ENCODE results near the gene MICAL3.
"Not testable (repeated sequence)": the region's sequence is repeated elsewhere in the genome, so short reads cannot be mapped to it uniquely, and the experiment has no call there.

Gene MICAL3

DNA sequence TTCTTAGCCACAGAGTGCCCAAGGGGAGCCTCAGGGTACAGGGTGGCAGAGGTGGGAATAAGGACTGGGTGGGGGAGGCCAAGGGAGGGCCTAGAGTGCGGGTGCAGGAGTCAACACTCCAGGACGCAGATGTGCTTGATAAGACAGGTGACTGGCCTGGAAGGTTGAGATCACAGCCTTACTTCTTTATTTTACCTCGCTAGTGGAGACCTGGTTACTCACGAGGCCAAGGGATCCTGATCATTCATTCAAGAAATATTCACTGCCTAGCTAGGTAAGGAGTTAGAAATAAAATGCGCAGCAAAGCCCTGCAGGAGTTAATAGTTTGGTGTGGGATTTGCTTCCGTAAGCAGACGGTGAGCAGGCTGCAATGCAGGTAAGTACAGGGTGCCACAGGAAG is 40.3 kb upstream of the MICAL3 start:
- no peaks in the 10 kb centered on the region for H3K9me3 Mint-ChIP-seq
- peaks cover 57% of the 10 kb centered on the region for H3K27me3 Mint-ChIP-seq (ENCODE audit: low read depth)
- peaks cover 3% of the 10 kb centered on the region for H3K4me1 Mint-ChIP-seq (ENCODE audit: low read depth)
- H3K27ac Mint-ChIP-seq, result no peak overlapping the region
- H3K4me3 Mint-ChIP-seq, result no peak overlapping the region
- no peaks in the 10 kb centered on the region for H3K36me3 Mint-ChIP-seq (ENCODE audit: low read depth)

DNA sequence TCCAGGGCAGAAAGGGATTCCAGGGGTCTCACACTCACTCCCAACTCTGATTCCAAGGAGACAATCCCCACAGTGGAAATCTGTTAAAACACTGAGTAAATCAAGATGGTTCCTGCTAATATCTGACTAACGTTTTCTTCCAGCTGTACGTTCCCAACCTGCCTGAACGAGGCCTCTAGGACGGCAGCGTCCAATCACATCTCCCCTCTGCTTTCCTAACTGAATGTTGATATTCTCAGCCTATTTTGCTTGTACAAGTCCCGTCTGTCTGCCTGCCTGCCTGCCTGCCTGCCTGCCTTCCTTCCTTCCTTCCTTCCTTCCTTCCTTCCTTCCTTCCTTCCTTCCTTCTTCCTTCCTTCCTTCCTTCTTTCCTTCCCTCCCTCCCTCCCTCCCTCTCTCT is 39.4 kb upstream of the MICAL3 start:
- H3K36me3 Mint-ChIP-seq (ENCODE audit: low read depth); H3K4me1 Mint-ChIP-seq (ENCODE audit: low read depth): not testable (repeated sequence)

DNA sequence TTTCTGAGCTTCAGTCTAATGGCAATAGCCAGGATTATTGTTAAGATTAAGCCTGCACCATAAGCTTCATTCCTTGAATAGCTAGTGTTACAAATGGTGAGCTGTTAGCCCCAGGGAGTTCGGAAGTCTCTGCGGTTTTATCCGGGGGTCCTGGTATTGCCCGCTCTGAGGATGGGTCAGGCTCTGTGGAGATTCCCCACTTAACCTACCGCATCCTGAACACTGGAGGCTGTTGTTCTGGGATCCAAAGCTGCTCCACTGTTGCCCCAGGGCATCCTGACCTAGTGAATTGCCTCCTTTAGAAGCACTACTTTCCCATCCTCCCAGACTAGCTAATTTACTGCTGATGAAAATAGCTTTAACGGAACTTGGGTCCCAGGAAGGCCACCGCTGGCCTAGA is 38.9 kb upstream of the MICAL3 start:
- Mint-ChIP-seq H3K27me3 (ENCODE audit: low read depth) (peaks cover 54% of the 10 kb centered on the region), H3K4me1 (ENCODE audit: low read depth) (peaks cover 3% of the 10 kb centered on the region)

More for the DNA sequence above, 39.4 kb upstream of the MICAL3 start:
- H3K27ac Mint-ChIP-seq, H3K9me3 Mint-ChIP-seq, H3K4me3 Mint-ChIP-seq: not testable (repeated sequence)
- H3K27me3 Mint-ChIP-seq (ENCODE audit: low read depth), result peaks cover 56% of the 10 kb centered on the region

DNA sequence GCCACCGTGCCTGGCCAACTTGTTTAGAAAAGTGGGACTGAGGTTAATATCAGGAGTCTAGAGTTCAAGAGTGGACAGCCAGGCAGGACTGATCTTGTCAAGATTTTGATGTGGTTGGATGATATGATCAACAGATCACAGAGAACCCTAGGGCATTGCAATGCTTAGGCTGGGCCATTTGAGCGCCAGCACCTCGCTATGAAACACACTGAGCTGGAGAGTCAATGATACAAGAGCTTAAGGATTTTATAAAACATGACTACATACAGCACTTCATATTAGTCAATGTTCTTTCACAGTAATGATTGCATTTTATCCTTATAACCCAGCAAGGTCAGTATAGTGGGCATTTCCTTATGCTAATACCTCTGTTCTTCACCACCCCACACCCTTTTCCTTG is 38.1 kb upstream of the MICAL3 start:
- Mint-ChIP-seq H3K4me3 (no peak overlapping the region), H3K36me3 (ENCODE audit: low read depth) (no peaks in the 10 kb centered on the region), H3K4me1 (ENCODE audit: low read depth) (peaks cover 3% of the 10 kb centered on the region), H3K9me3 (no peaks in the 10 kb centered on the region), H3K27ac (no peak overlapping the region), H3K27me3 (ENCODE audit: low read depth) (peaks cover 50% of the 10 kb centered on the region)

More for the DNA sequence above, 38.9 kb upstream of the MICAL3 start:
- Mint-ChIP-seq H3K9me3 (no peaks in the 10 kb centered on the region), H3K27ac (no peak overlapping the region), H3K36me3 (ENCODE audit: low read depth) (no peaks in the 10 kb centered on the region), H3K4me3 (no peak overlapping the region)

DNA sequence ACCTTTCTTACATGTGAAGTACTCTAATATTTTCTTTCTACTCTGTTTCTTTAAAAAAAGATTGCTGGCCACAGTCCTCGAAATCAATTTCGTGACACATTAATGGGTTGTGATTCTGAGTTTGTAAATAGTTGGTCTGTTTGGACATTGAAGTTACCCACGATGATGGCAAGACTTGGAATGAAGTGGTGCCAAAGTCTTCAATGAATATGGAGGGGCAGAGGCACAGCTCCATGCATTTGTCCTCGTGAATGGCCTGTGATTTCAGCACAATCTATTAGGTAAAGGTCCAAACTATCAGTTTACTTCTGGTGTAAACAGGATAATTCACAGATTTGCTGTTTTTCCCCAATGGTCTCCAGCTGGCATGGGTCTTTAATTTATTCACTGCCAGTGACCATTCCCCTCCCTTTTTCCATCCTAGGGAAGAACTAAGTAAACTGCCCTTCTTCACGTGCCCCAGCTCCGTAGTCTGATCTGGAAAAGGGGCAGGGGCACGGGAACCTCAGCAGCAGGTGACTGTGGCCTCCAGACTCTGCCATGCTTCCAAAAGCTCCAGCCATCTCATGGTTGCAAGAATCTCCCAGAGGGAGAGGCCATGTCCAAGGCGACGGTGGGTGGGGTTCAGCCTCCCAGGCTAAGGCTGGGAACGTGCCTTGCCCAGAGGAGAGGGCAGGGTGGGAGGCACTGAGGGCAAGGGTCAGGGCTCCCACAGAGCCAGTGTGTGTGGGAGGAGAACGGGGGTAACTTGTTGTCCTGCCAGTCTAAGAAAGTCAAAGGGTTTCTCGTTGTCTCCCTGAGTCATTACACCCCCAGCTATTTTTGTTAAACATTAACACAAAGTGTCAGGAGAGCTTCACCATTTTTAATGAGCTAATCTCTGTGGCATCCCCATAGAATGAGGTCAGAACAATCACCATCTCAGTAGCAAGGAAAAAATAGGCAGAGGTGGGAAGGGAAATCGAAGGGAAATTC is 36.6 kb upstream of the MICAL3 start:
- Mint-ChIP-seq H3K27ac (no peak overlapping the region), H3K36me3 (ENCODE audit: low read depth) (no peaks in the 10 kb centered on the region), H3K27me3 (ENCODE audit: low read depth) (peaks cover 35% of the 10 kb centered on the region), H3K4me3 (no peak overlapping the region), H3K4me1 (ENCODE audit: low read depth) (no peaks in the 10 kb centered on the region), H3K9me3 (no peaks in the 10 kb centered on the region)

DNA sequence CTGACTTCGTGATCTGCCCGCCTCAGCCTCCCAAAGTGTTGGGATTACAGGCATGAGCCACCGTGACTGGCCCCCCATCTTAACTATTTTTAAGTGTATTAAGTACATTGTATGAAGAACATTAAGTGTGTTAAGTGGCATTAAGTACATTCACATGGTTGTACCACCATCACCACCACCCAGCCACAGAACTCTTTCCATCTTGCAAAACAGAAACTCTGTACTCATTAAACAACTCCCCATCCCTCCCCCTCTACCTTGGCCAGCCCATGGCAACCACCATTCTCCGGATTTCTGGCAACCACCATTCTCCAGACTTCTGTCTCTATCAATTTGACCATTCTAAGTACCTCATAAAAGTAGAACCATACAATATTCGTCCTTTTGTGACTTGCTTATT is 35.6 kb upstream of the MICAL3 start:
- Mint-ChIP-seq H3K27me3 (ENCODE audit: low read depth) (peaks cover 26% of the 10 kb centered on the region), H3K4me1 (ENCODE audit: low read depth) (no peaks in the 10 kb centered on the region), H3K27ac (no peak overlapping the region), H3K36me3 (ENCODE audit: low read depth) (no peaks in the 10 kb centered on the region), H3K9me3 (no peaks in the 10 kb centered on the region), H3K4me3 (no peak overlapping the region)

DNA sequence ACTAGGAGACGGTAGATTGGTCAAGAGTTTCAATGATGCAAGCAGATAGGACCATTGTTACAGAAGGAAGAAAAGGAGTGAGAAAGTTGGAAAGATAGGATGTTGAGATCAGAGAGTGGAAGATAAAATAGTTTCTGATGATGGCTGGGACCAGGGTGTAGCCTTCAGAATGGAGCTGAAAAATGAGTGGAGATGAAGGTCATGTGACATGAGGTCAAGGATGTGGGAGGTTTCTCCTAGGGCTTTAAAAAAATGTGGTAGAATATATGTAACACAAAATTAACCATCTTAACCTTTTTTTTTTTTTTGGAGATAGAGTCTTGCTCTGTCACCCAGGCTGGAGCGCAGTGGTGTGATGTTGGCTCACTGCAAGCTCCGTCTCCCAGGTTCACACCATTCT is 35.1 kb upstream of the MICAL3 start:
- no peak overlapping the region for H3K27ac Mint-ChIP-seq
- H3K36me3 Mint-ChIP-seq (ENCODE audit: low read depth), result no peaks in the 10 kb centered on the region
- peaks cover 21% of the 10 kb centered on the region for H3K27me3 Mint-ChIP-seq (ENCODE audit: low read depth)
- no peak overlapping the region for H3K4me3 Mint-ChIP-seq
- no peaks in the 10 kb centered on the region for H3K9me3 Mint-ChIP-seq
- no peaks in the 10 kb centered on the region for H3K4me1 Mint-ChIP-seq (ENCODE audit: low read depth)

DNA sequence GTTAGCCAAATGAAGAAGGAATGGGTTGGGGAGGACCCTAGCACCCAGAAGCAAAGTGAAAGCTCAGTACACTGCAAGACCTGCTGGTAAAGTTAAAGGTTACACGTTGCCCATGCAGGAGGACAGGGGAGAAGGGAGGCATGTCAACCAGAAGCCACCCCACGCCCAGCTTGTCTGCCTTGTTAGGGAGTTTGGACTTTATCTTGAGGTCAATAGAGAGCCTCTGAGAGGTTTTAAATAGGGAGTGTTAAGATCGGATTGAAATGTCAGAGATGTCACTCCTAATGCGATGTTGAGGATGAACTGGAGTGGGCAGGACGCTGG is 34.7 kb upstream of the MICAL3 start:
- H3K27me3 Mint-ChIP-seq (ENCODE audit: low read depth), result peaks cover 21% of the 10 kb centered on the region
- no peaks in the 10 kb centered on the region for H3K4me1 Mint-ChIP-seq (ENCODE audit: low read depth)
- H3K36me3 Mint-ChIP-seq (ENCODE audit: low read depth), result no peaks in the 10 kb centered on the region
- no peak overlapping the region for H3K27ac Mint-ChIP-seq
- H3K4me3 Mint-ChIP-seq, result no peak overlapping the region
- no peaks in the 10 kb centered on the region for H3K9me3 Mint-ChIP-seq

DNA sequence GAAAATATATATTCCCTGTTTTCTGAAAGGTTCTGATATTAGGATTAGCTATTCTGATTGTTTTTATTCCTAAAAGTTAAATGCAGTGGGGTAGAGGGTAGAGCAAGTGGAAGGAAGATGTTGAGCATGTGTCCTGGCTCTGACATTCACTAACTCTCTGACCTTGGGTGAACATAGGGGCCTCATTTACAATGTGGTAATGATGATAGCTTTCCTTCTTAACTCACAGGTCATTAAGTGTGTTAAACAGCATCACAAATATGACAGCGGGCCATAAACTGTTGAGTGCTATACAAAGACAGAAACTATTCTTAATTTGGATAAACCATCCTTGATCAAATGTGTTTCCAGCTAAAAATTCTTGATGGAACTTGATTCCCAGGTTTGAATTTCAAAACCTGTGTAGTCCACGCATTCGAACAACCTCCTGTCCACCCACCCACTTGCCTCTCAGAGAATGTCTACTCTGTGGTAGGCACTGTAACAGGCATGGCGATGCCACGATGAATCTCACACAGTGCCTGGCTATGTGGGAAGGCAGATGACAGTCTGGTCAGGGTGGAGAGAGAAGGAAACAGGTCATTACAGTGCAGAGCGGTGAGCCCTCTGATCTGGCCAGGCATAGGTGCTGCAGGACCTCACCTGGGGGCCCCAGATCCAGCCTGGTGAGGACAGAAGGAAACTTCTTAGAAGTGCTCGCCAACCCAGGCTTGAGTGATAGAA is 34.2 kb upstream of the MICAL3 start:
- Mint-ChIP-seq H3K27ac (no peak overlapping the region), H3K27me3 (ENCODE audit: low read depth) (peaks cover 21% of the 10 kb centered on the region), H3K36me3 (ENCODE audit: low read depth) (no peaks in the 10 kb centered on the region), H3K4me3 (no peak overlapping the region), H3K4me1 (ENCODE audit: low read depth) (no peaks in the 10 kb centered on the region), H3K9me3 (no peaks in the 10 kb centered on the region)

DNA sequence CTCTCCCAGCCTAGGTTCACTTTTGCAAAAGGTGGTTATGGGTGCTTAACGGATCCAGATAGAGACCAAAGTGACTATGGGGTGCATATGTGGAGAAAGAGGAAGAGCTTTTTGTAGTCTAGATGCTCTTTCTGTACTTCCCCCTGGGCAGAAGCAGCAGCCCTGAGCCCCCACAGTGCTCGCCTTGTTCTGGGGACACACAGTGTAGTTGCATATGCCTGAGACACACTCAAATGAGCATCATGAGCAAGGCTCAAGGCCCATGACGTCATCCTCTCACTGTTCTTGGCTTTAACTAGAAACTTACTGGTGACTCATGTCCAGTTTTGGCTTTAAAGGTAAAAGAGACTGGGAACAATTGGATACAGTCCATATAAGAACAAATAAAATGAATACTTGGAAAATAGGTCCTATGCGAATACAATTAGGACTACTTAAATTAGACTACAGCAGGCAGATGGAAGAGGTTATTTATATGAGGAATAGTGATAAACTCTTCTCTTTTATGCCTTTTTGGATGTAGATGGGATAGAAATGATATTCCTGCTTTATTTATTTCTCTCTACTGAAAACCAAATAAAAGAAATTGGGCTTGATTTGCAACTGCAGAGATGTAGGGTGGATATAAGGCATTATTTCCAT is 33.3 kb upstream of the MICAL3 start:
- H3K9me3 Mint-ChIP-seq, result no peaks in the 10 kb centered on the region
- H3K4me1 Mint-ChIP-seq (ENCODE audit: low read depth), result no peaks in the 10 kb centered on the region
- no peak overlapping the region for H3K4me3 Mint-ChIP-seq
- no peak overlapping the region for H3K27ac Mint-ChIP-seq
- H3K27me3 Mint-ChIP-seq (ENCODE audit: low read depth), result peaks cover 19% of the 10 kb centered on the region
- no peaks in the 10 kb centered on the region for H3K36me3 Mint-ChIP-seq (ENCODE audit: low read depth)

DNA sequence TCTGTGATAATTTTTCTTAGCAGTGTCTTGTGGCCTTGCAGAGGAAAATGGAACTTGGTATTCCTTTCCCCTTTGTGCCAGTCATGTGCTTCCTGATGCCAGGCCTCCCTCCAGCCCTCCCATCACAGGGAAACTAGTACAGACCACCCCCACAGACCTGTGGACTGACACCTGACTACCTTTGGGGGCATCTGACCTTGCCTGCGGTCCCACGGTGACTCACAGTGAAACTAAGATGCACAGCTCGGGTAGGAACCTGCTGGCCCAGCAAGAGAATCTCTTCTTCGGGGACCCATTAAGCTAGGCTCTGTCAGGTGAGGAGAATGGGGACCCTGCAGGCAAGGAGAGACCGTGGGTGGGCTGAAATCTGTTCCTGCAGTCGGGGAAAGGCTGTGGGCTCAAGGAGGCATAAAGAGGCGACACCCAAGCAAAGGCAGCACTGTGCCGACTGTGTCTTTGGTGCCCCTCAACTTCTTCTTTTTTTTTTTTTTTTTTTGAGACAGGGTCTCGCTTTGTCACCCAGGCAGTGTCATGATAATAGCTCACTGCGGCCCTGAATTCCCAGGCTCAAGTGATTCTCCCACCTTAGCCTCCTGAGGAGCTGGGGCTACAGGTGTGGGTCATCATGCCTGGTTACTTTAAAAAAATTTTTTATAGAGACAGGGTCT is 32.6 kb upstream of the MICAL3 start:
- H3K9me3 Mint-ChIP-seq, result no peaks in the 10 kb centered on the region
- H3K27ac Mint-ChIP-seq, result no peak overlapping the region
- peaks cover 15% of the 10 kb centered on the region for H3K27me3 Mint-ChIP-seq (ENCODE audit: low read depth)
- H3K4me3 Mint-ChIP-seq, result no peak overlapping the region
- H3K36me3 Mint-ChIP-seq (ENCODE audit: low read depth), result no peaks in the 10 kb centered on the region
- H3K4me1 Mint-ChIP-seq (ENCODE audit: low read depth), result no peaks in the 10 kb centered on the region

DNA sequence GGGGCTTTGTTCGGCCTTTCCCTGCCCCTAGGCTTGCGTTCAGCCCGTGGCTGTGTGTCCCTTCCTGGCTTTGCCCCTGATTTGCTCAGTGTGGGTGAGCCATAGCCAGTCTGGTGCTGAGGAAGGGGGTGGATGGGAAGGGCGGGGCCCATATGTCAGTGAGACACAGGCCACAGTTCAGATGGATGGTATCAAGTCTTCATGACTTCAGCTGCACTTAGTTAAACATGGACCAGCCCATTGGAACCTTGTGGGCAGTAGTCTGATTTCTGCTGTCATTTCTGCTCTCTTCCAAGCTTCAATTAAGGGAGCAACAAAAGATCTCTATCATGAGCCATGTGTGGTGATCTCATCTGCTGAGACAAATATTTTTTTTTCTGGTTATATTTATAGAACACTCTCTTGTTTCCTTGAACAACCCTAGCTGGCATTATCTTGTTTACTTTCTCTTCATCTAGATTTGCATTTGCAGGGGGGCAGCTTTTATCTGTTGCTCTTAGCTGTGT is 31.9 kb upstream of the MICAL3 start:
- Mint-ChIP-seq H3K27me3 (ENCODE audit: low read depth) (peaks cover 15% of the 10 kb centered on the region), H3K36me3 (ENCODE audit: low read depth) (no peaks in the 10 kb centered on the region), H3K4me3 (no peak overlapping the region), H3K9me3 (no peaks in the 10 kb centered on the region), H3K27ac (no peak overlapping the region), H3K4me1 (ENCODE audit: low read depth) (no peaks in the 10 kb centered on the region)

DNA sequence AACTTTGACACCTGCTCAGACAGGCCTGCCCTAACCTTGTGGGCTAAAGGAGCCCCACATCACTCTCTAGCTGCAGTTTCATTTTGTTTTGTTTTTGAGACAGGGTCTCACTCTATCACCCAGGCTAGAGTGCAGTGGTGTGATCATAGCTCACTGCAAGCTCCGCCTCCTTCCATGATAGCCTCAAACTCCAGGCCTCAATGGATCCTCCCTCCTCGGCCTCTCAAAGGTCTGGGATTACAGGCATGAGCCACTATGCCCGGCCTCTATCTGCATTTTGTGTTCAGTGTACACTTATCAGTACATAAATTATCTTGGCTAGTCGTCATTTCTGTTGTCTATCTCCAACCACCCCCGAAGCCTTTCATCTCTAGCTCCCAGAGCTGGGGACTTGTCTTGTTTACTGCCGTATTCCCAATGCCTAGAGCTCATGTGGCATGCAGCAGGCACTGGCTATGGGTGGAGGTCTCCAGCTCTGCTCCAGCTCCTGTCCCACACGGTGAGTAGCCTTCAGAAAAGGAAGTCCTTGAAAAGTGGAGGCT is 31.3 kb upstream of the MICAL3 start:
- Mint-ChIP-seq H3K4me1 (ENCODE audit: low read depth) (no peaks in the 10 kb centered on the region), H3K27ac (peak overlapping the region; percentile 9), H3K27me3 (ENCODE audit: low read depth) (peaks cover 15% of the 10 kb centered on the region), H3K9me3 (no peaks in the 10 kb centered on the region), H3K4me3 (no peak overlapping the region), H3K36me3 (ENCODE audit: low read depth) (no peaks in the 10 kb centered on the region)
